DOHH2 (cell line): Measurements from ENCODE around the gene CDC25C.

ENCODE experiments used
- H3F3A ChIP-seq: fragments of 200-600 bp; sonication (generic), shearing (Covaris generic); 2 replicates; pipeline ENCODE4 v1.6.0; 2016; ENCODE audit warnings: antibody characterized with exemption, mild to moderate bottlenecking; ENCODE audit not compliant: control insufficient read depth, insufficient read depth
- H3K27ac ChIP-seq: fragments of 200-600 bp; sonication (generic); 2 replicates; pipeline ENCODE4 v1.5.1; 2014; ENCODE audit warnings: low read depth, mild to moderate bottlenecking, low read length, moderate library complexity
- H3K27me3 ChIP-seq: fragments of 200-600 bp; sonication (generic); 2 replicates; pipeline ENCODE4 v1.6.1; 2014; ENCODE audit warnings: mild to moderate bottlenecking, low read length, mixed read lengths; ENCODE audit not compliant: control insufficient read depth
- H3K36me3 ChIP-seq: fragments of 200-600 bp; sonication (generic); 2 replicates; pipeline ENCODE4 v1.6.1; 2014; ENCODE audit warnings: mild to moderate bottlenecking, low read length, moderate library complexity, mixed read lengths; ENCODE audit not compliant: control insufficient read depth
- H3K4me1 ChIP-seq: fragments of 200-600 bp; sonication (generic); 2 replicates; pipeline ENCODE4 v1.6.1; 2014; ENCODE audit warnings: mild to moderate bottlenecking, low read length, mixed read lengths; ENCODE audit not compliant: control insufficient read depth
- H3K4me2 ChIP-seq: fragments of 200-600 bp; sonication (generic); 2 replicates; pipeline ENCODE4 v1.6.0; 2014; ENCODE audit warnings: mild to moderate bottlenecking, low read length, moderate library complexity
- H3K4me3 ChIP-seq: fragments of 200-600 bp; sonication (generic); 2 replicates; pipeline ENCODE4 v1.5.1; 2014; ENCODE audit warnings: mild to moderate bottlenecking, low read length, mixed read lengths
- H3K79me2 ChIP-seq: fragments of 200-600 bp; sonication (generic); 2 replicates; pipeline ENCODE4 v1.6.1; 2014; ENCODE audit warnings: mild to moderate bottlenecking, low read length, mixed read lengths; ENCODE audit not compliant: control insufficient read depth
- H3K9me2 ChIP-seq: fragments of 200-600 bp; sonication (generic); replicated peaks from 2 replicates; pipeline ENCODE4 v1.6.1; 2014; ENCODE audit warnings: mild to moderate bottlenecking, low read length, mixed read lengths; ENCODE audit not compliant: control insufficient read depth
- H3K9me3 ChIP-seq: fragments of 200-600 bp; sonication (generic); 2 replicates; pipeline ENCODE4 v1.6.1; 2014; ENCODE audit warnings: antibody characterized with exemption, low read length, mixed read lengths; ENCODE audit not compliant: control insufficient read depth, insufficient read depth
- H4K20me1 ChIP-seq: fragments of 200-600 bp; sonication (generic); 2 replicates; pipeline ENCODE4 v1.6.0; 2014; ENCODE audit warnings: low read depth, mild to moderate bottlenecking, antibody characterized with exemption, low read length, moderate library complexity; ENCODE audit not compliant: control insufficient read depth, insufficient read depth
- CTCF ChIP-seq: fragments of 200-600 bp; sonication (generic); IDR thresholded peaks from one replicate; pipeline ENCODE4 v1.5.1; 2014; ENCODE audit warnings: antibody characterized with exemption, mild to moderate bottlenecking, low read depth, low read length; ENCODE audit not compliant: poor library complexity, severe bottlenecking
- EZH2phosphoT487 ChIP-seq: fragments of 200-600 bp; sonication (generic); IDR thresholded peaks from 2 replicates; pipeline ENCODE4 v1.6.1; 2017; ENCODE audit warnings: borderline replicate concordance, mild to moderate bottlenecking, antibody characterized with exemption, low read length, moderate library complexity, mixed read lengths

Gene CDC25C

GRCh38 chr5:138349852-138350562, 18.4 kb upstream of the CDC25C start:
- Histone ChIP-seq H3K4me1 (peaks cover 10% of the 10 kb centered on the region), H3K27me3 (no peaks in the 10 kb centered on the region), H4K20me1 (peaks cover 13% of the 10 kb centered on the region; the same call in 1 of the 2 replicates), H3K36me3 (peaks cover 77% of the 10 kb centered on the region), H3K4me2 (no peak overlapping the region), H3K9me2 (no peaks in the 10 kb centered on the region), H3K27ac (no peak overlapping the region), H3K9me3 (peaks cover 6% of the 10 kb centered on the region; the same call in 1 of the 2 replicates), H3K79me2 (peaks cover 24% of the 10 kb centered on the region), H3F3A (peaks cover 10% of the 10 kb centered on the region; the same call in 1 of the 2 replicates), H3K4me3 (no peak overlapping the region)
- TF ChIP-seq EZH2phosphoT487: no peak
- TF ChIP-seq CTCF: no peak

- no peak overlapping the region for H3K4me2 ChIP-seq
- H3K36me3 ChIP-seq: peaks cover 75% of the 10 kb centered on the region
- no peaks in the 10 kb centered on the region for H3K4me1 ChIP-seq
- H3K9me2 ChIP-seq: no peaks in the 10 kb centered on the region
- H3K4me3 ChIP-seq: no peak overlapping the region
- H3K27ac ChIP-seq: no peak overlapping the region
- TF ChIP-seq EZH2phosphoT487 (no peak), CTCF (no peak)
- no peaks in the 10 kb centered on the region for H4K20me1 ChIP-seq
- H3K79me2 ChIP-seq: peaks cover under 1% of the 10 kb centered on the region
- peaks cover 2% of the 10 kb centered on the region; the same call in 1 of the 2 replicates for H3K9me3 ChIP-seq
- H3F3A ChIP-seq: peaks cover 6% of the 10 kb centered on the region; the same call in 1 of the 2 replicates
- no peaks in the 10 kb centered on the region for H3K27me3 ChIP-seq
These were observed 15.3 kb upstream of the CDC25C start for GRCh38 chr5:138346889-138347288.

- H3K27ac ChIP-seq: no peak overlapping the region
- H3F3A ChIP-seq: no peaks in the 10 kb centered on the region
- H3K4me1 ChIP-seq: peaks cover 7% of the 10 kb centered on the region
These were observed 13.5 kb upstream of the CDC25C start for GRCh38 chr5:138344887-138345622.

More at GRCh38 chr5:138344887-138345622, 13.5 kb upstream of the CDC25C start:
- H3K9me3 ChIP-seq: no peaks in the 10 kb centered on the region
- peaks cover 19% of the 10 kb centered on the region for H3K79me2 ChIP-seq
- no peaks in the 10 kb centered on the region for H3K9me2 ChIP-seq
- H3K27me3 ChIP-seq: no peaks in the 10 kb centered on the region
- H4K20me1 ChIP-seq: no peaks in the 10 kb centered on the region; the same call in 1 of the 2 replicates
- peaks cover 82% of the 10 kb centered on the region for H3K36me3 ChIP-seq
- H3K4me3 ChIP-seq: no peak overlapping the region
- TF ChIP-seq CTCF (no peak), EZH2phosphoT487 (no peak)
- no peak overlapping the region for H3K4me2 ChIP-seq
